Fibroblast of peridontal ligament (primary cell): ENCODE measurements around the gene TBC1D16.

Source experiments
- DNase-seq: peaks from one replicate; pipeline ENCODE4 v3.0.0-alpha.2; 2010; ENCODE audit errors: extremely low read depth

The TBC1D16 gene

DNA sequence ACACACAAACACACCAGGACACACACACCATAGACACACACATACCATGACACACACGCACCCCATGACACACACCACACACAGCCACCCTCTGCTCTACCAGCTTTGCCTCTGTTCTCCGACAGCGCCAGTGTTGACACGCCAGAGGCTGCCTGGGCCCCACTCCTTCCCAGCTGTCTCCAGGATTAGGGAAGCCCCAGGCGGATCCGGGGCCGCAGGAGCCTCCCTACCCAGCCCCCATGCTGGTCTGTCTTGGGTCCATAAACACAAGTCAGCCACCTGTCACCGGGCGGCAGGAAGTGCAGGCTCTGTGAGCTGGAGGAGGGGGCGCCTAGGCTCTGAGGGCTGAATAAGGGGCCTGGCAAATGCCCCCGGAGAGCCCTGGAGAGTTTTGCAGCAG, 10.5 kb downstream of the TBC1D16 start:
- no peak for DNase-seq

DNA sequence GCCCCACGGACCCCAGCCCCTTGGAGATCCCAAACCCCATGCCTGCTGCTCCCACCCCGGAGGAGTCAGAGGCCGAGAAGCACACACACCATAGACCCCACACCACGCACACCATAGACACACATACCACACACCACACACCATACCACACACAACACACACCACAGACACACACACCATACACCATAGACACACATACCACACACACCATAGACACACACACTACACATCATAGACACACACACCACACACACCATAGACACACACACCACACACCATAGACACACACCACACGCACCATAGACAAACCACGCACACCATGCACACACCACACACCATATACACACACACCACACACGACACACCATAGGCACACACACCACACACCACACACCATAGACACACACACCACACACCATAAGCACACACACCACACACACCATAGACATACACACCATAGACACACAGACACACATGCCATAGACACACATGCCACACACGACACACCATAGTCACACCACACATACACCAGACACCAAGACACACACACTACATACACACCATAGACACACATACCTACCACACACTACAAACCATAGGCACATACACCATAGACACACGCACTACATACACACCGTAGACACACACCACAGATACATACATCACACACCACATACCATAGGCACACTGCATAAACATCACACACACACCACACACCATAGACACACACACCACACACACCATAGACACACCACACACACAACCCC, 11.3 kb downstream of the TBC1D16 start:
- no peak for DNase-seq

DNA sequence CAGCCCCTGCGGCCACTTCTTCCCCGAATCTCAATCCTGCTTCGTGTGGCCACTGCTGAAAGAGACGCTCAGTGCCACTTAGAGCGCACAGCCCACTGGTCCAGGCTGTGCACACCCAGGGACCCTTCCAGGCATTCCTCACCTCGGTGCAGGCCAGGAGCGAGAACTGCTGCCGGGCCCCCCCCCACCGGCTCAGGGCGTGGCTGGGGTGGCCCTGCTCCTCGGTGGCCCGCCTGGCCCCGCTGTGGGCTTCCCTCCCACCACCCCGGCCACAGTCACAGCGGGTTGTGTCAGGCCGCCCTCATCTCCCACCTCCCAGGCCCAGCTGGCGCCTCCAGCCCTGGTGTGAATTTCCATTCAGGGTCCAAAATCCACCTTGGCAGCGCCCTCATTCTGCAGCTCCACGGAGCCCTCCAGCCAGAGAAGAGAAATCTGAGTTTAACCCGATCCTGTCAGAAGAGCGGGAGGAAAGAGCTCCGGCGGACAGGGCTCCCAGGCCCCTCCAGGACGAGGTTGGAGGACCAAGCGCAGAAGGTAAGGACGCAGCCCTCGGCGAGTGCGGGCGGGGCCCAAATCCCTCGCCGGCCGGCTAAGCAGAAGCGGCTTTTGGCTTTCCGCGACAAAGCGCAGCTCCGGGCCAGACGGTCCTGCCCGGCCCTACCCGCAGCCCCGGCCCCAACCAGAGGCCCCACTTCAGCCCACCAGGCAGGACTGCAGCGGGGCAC, 12.0 kb downstream of the TBC1D16 start:
- no peak for DNase-seq

DNA sequence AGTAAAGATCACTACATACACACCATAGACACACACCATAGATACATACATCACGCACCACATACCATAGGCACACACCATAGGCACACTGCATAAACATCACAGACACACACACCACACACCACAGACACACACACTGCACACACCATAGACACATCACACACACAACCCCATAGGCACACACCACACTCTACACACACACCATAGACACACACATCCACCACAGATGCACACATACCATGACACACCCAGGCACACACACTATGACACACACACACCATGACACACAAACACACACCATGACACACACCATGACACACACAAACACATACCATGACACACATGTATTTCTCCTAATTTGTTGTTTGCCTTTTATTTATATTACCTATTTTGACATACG, 14.1 kb downstream of the TBC1D16 start:
- no peak for DNase-seq

DNA sequence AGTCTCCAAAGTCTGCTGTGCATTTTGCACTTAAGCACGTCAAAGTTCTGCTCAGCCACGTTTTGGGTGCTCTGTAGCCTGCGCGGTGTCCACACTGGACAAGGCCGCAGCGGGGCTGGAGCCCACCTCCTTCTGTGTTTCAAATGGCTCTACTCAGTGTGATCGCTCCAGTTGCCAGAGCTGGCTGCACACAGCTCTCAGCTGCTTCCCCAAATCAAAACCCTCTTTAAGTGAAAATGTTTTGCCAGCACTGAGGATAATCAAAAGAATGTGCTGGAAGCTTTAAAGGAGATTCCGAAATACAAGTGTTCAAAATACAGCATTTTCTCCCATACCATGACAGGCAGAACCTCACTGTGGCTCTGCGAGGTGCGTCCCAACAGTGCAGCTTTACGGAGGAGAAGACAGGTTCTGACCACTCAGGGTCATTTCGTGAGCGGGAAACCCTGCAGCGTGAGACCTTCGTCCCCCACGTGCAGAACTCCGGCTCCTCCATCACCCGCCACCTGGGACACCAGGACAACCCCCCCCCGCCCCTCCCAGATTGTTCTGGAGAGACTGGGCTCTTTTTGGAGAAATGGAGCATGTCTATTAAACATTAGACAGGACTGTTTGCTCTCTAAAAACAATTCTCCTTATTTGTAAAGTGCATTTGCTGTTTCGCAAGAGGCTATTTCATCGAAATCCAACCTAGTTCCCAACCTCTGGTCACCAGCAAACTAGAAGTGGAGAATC, 16.6 kb downstream of the TBC1D16 start:
- peak; percentile 30 for DNase-seq

DNA sequence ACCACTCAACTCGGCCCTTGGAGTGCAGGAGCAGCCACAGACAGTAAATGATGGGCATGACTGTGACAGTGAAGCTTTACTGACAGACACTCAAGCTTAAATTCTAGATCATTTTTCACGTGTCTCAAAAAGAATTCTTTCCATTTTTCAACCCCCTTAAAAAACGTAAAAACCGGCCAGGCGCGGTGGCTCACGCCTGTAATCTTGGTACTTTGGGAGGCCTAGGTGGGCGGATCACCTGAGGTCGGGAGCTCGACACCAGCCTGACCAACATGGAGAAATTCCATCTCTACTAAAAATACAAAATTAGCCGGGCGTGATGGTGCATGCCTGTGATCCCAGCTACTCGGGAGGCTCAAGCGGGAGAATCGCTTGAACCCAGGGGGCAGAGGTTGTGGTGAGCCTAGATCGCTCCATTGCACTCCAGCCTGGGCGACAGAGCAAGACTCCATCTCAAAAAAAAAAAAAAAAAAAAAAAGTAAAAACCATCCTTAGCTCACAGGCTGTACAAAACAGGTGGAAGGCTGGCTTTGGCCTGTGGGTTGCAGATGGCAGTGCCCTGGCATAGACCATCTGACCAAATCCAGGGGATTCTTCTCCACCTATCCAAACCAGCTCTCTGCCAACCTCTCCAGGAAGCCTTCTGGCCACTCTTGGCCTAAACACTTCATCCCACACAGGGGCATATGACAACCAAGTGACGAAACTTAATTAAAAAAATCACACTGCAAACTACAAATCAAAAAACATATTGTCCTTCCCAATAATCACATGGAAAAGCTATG, 18.3 kb downstream of the TBC1D16 start:
- no peak for DNase-seq

DNA sequence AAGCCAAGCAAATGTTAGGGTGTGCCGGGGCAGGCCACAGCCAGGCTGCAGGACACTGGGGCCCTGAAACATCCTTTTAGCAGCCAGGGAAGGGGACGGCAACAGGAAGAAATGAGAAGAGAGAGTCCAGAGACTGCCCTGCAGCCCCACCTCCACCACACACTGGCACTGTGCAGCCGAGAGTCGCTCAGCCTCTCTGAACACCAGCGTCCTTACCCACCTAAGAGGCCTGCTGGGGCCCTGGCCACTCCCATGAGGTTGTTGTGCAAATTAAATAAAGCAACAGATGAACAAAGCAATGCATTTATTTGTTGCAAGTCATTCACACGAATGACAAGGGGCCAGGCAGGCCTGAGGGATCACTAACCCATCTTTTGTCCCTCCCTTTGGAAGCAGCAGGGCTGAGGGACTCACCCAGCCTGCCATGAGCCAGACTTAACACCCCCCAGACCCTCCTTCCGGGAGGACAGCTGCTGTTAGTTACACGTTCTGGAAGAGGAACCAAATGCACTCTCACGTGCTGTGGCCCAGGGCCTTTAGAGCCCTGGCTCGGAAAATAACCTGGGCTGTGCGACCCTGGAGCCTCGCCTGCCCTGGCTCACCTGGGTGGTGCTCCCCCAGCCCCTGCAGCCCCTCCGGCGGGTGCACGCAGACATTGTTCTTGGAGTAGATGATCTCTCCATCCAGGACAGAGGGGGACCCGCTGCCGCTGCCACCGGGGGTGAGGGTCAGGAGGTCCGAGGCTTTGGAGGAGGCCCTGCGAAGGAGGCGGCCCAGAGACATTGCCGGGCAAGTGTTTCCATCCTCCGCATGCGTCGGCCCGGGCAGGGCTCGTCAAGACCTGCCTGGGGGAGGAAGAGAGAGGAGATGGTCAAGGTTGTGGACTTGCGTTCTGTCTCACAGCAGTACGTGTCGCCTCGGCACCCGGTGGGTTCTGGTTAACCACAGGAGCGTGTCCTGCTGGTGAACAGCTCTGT, 22.6 kb downstream of the TBC1D16 start:
- DNase-seq: no peak

DNA sequence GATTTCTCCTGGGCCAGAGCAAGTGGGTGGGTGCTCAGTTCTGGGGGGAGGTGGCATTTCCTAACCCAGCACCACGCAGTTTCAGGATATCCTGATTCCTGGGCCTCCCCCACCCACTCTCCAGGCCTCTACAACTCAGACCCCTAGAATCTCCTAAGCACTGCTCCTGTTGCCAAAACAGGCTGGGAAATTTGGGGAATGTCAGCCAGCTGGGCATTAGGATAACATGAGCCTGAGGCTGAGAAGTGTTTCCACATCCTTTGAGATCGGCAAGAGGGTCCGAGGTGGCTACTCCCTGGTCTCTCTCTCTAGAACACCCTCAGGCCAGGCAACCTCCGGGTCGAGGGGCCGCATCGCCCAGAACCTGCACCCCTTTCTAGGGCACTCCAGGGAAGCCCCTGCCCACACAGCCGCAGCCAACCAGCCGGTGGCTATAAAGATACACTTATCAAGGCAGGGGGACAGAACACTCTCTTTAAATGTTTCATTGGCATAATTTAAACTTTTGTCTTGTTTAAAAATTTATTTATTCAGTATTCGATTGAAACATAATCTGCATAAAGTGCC, 23.6 kb downstream of the TBC1D16 start:
- DNase-seq: no peak

DNA sequence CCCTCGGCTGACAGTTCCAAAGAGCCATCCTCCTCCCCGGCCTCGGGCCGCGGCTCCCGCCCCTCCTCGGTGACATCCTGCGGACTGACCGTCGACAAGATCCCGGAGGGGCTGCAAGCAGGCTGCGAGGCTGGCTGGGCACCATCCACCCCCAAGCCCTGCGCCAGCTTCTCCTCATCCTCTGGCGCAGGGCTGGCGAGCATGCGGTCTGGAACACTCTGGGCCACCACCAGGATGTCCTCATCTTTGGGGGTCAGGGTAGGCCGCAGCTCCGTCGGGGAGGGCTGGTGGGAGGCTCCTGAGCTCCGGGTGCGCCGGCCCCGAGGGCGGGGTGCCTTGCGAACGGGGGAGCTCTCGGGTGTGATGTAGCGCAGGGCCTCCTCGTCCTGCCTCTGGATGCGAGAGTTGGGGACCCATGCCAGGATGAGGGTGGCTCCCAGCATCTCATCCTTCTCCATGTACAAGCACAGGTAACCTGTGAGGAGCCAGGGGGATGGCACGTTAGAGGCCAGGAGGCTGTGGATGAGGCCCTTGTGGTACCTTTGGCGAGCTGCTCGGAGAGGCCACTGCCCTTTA, 25.3 kb downstream of the TBC1D16 start:
- no peak for DNase-seq

DNA sequence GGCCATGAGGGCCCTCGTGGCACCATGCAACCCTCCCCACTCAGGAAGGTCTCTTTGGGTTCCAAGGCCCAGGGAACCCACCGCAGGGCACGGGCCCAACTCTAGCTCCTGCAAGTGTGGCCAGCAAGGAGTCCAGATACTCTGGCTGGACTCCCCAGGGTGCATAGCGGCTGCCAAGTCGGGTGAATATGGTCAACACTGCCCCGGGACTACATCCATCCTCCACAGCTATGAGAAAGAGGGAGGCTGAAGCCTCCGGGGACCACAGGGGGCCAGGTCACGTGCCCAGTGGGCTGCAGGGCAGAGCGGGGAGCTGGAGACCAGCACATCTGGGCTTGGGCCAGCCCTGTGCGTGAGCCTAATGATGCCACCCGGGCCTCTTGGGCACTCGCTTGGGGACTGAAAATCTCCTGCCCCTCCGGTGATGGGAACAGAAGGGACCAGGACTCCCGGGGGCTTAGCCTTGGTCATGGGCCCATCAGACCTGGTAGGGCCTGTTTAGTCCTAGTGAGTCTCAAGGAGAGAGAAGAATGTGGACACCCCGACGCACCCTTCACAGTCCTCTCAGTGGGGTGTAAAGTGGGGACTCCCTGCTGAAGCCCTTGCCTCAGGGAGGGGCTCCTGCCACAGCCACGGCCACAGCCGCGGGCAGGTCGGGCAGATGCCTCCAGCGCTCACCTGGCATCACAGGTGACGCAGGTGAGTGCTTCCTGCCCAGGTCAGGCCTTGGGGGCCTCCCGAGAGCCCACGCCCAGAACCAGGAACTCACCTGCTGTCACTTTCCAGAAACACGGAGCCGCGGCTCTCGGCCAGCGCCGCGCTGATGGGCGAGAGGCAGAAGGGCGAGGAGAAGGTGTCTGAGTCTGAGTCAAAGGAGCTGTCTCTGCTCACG, 26.0 kb downstream of the TBC1D16 start:
- no peak for DNase-seq

DNA sequence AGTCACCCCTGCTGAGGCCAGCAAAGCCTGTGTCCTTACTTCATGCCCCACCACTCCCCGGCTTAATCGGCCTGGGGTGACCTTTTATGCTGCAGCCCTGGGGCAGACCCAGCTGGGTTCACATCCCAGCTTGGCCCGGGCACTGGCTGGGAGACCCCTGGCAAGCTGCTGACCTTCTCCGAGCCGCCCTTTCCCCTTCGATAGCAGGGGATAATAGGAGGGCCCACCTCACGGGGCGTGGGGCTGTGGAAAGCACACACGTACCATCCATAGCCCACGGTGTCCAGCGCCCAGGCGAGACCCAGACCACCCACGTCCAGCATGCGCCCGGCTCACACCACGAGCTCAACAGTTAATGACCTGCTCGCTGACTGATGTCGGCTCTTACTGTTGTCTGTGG, 26.8 kb downstream of the TBC1D16 start:
- DNase-seq: no peak

DNA sequence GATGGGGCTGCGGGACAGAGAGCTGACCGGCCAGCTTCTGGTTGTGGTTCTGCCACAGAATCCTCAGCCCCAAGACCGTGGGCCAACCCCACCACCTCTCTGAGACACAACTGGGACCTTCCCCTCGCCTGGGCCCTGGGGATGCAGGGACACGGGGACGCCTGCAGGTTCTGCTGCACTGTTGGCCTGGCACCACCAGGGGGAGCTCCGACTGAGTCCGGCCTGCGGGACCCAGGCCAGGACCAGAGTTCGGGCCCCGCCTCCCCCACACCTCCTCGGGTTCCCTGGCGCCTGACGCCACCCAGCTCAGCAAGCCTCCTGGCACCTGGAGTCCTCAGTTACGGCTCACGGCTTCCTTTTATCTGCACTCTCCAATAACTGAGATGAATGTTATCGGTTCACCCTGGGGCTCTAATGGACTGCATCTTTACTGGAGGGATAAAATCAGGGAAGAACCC, 27.3 kb downstream of the TBC1D16 start:
- DNase-seq: peak; percentile 39

DNA sequence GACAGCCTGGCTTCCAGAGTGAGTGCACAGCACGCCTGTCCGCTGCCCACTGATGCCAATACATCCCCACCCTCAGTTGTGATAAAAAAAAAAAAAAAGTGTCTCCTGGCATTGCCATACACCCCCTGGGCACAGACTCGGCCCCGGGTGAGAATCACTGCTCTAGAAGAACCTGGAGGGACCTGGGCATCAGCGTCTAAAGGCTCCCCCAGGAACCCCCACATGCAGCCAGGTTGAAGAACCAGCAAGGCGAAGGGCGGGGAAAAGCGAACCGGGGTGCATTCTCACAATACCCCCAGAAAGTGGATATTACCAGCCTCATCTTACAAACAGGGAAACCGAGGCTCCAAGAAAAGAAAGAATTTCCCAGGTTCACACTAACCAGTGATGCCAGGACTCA, 27.7 kb downstream of the TBC1D16 start:
- no peak for DNase-seq

DNA sequence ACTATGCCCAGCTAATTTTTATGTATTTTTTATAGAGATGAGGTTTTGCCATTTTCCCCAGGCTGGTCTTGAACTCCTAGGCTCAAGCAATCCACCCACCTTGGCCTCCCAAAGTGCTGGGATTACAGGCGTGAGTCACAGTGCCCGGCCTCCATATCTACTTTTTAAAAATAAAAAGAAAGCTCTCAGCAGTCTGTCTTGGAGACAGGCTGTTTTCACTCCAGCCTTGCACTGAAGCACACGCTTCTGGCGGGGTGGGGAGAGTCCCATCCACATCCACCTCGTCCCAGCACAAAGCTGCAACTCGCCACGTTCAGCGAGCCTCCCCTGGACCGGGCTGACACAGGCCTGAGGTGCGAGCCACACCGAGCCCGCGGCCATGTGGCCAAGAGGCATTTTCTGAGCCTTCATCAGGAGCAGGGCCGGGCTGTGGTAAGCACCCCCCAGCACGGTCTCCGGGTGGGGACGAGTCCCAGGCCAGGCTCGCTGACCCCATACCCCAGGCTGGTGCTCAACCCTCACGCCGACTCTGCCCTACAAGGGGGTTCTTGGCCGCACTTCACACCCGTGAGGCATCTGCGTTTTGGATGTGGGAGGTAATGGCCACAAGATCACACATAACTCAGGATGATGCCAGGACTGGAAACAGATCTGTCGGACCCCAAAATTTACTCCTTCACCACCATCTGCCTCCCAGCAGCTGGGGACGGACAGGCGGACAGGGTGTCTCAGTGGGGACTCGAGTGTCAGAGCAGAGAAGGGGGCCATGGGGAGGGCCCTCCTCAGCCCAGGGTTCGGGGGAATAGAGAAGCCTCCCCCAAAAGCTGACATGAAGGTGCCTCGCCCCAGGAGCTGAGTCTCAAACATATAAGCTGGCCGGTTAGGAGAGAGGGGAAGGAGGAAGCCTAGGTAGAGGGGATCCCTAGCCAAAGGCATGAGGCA, 28.6 kb downstream of the TBC1D16 start:
- DNase-seq: no peak

DNA sequence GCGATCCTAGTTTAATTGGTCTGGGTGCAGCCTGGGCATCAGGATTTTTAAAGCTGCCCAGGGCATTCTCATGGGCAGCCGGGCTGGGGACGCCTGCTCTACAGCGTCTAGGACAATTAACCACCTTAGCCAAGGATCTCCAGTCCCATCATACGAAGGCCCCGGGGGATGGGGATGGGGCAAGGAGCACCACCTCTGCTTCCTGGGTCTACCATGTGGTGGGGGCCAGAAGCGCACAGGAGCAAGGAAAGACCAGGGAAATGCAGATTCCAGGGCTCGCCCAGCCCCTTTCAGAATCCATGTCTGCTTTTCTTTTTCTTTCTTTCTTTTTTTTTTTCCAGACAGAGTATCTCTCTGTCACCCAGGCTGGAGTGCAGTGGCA, 29.3 kb downstream of the TBC1D16 start:
- DNase-seq: no peak

DNA sequence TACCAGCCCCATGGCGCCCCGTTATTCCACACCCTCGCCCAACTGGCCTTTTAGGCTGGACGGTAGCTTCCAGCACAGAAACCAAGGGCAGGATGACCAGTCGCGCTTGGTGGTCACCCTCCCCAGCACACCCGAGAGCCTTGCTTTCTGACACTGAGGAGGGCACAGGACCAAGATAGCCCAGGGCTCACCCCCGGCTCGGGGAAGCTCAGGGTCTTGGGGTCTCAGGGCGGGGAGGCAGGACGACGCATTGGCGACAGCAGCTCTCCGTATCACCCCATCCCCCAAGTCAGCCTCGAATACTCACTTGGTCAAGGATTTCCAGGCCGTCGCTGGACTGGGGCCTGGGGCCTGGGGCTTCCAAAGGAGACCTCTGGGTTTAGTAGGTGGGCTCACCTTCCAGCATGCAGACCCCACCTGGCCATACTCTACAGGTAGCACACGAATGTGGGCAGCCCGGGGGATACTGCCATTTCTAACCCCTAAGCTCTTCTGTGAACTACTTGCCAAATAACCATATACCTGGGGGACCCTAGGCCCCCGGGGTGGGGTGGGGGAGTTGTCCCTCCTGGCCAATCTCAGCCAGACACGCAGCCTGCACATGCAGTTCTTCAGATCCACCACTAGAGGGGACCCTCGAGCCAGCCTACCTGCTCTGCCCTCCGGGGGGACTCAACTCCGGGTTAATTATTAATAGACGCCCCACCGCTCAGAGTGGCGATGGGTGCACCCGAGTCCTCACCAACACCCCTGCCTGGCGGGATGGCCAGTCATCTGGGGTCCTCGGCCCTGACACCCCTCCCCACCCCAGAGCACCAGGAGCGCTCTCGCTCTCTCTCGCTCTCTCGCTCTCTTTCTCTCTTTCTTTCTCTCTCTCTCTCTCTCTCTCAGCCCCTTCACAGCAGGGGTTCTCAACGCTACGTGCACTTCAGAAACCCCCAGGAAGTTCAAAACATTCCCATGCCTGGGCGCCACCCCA, 30.0 kb downstream of the TBC1D16 start:
- peak; percentile 36 for DNase-seq

DNA sequence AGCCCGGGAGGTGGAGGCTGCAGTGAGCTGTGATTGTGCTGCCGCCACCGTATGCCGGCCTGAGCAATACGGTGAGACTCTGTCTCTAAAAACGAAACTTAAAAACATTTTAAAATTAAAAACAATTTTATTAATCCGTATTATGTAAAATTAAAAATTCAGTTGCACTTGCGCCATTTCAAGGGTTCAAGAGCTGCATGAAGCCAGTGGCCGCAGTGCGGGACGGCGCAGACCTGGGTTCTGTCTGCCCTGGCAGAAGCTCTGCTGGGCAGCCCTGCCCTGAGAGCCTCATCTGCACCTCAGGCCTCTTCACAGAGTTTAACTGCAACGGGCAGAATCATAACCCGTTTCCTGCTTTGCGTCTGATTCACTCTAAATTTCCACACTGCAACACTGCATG, 31.7 kb downstream of the TBC1D16 start:
- no peak for DNase-seq
